ENCODE results near the gene GPR146.
"Not testable (repeated sequence)": the region's sequence is repeated elsewhere in the genome, so short reads cannot be mapped to it uniquely, and the experiment has no call there.

Gene GPR146

DNA sequence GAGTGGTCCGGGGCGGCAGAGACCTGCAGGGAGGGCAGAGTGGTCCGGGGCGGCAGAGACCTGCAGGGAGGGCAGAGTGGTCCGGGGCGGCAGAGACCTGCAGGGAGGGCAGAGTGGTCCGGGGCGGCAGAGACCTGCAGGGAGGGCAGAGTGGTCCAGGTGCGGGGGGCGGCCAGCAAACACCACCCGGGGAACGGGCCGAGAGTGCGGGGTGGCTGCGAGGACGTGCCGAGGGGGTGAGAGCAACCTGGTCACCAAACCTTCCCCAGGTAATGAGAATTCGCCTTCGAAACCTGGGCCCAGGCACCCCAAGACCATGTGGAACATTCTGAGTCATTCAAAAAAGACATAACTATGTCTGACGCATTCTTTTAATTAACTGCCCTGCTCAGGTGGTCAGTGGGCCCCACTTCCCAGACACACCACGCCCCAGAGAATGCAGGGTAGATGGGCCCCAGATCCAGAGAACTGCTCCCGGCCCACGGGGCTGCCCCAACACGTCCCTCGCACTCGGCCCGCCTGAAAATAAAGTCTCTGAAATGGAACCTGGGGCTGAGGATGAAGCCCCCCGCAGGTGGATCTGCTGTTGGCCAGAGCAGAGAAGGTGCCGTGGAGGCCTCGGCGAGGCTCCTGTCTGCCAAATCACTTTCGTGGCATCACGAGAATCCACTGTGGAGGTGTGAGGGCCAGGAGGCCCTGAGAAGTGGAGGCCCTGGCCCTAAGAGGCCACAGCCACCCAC, 12.5 kb upstream of the GPR146 start:
- TF ChIP-seq, protein P1, sequence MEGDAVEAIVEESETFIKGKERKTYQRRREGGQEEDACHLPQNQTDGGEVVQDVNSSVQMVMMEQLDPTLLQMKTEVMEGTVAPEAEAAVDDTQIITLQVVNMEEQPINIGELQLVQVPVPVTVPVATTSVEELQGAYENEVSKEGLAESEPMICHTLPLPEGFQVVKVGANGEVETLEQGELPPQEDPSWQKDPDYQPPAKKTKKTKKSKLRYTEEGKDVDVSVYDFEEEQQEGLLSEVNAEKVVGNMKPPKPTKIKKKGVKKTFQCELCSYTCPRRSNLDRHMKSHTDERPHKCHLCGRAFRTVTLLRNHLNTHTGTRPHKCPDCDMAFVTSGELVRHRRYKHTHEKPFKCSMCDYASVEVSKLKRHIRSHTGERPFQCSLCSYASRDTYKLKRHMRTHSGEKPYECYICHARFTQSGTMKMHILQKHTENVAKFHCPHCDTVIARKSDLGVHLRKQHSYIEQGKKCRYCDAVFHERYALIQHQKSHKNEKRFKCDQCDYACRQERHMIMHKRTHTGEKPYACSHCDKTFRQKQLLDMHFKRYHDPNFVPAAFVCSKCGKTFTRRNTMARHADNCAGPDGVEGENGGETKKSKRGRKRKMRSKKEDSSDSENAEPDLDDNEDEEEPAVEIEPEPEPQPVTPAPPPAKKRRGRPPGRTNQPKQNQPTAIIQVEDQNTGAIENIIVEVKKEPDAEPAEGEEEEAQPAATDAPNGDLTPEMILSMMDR (IDR thresholded peaks at IDR 0.05; ENCODE audit: control insufficient read depth, insufficient read depth, low read depth, low read length, missing control alignments) = no peak
- DNase-seq (ENCODE audit: low read depth) = no peak
- H3K4me3 ChIP-seq (ENCODE audit: control insufficient read depth, low read depth, low read length) = no peak overlapping the region

DNA sequence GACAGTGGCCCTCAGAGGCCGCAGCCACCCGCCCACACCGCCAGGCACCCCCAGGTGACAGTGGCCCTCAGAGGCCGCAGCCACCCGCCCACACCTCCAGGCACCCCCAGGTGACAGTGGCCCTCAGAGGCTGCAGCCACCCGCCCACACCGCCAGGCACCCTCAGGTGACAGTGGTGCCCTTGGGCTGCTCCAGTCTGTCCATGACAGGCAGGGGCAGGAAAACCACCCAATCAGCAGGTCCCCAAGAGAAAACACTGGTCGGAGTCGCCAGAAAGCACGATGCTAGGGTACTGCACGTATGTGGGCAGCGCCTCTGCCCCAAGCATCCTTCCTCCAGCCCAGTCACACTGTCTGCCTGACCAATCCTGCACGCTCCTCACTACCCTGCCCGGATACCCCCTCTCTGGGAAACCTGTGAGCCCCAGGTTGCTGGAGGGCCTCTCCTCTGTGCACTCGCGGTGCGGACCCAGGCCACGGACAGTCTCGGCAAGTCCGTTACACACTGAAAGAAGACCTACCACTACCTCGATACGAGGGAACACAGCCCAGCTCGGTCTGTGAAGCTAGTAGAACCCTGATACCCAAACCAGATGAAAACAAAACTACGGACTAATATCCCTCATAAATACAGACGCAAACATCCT, 11.7 kb upstream of the GPR146 start:
- DNase-seq (ENCODE audit: low read depth) = no peak
- TF ChIP-seq, protein P1 (IDR thresholded peaks at IDR 0.05; ENCODE audit: control insufficient read depth, insufficient read depth, low read depth, low read length, missing control alignments) = no peak
- no peak overlapping the region for H3K4me3 ChIP-seq (ENCODE audit: control insufficient read depth, low read depth, low read length)

DNA sequence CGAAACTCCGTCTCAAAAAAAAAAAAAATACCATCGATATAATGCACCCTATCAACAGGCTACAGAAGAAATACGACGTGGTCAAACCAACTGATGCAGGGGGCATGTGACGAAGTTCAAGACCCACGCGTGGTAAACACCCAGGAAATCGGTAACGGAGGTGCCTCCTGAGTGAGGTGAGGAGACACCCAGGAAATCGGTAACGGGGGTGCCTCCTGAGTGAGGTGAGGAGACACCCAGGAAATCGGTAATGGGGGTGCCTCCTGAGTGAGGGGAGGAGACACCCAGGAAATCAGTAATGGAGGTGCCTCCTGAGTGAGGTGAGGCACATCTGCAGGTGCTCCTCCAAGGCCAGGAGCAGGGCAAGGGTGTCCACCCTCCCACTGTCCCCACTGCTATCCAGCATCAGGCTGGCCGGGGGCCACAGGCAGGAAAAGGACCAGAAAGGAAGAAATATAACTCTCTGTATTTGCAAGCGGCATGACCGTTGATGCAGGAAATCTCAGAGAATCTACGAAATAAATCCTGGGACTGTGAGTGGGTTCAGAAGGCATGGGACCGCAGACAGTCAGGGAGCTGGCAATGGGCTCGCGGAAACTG, 10.7 kb upstream of the GPR146 start:
- no peak overlapping the region for H3K4me3 ChIP-seq (ENCODE audit: control insufficient read depth, low read depth, low read length)
- no peak for DNase-seq (ENCODE audit: low read depth)
- TF ChIP-seq, protein P1 (IDR thresholded peaks at IDR 0.05; ENCODE audit: control insufficient read depth, insufficient read depth, low read depth, low read length, missing control alignments) = no peak

DNA sequence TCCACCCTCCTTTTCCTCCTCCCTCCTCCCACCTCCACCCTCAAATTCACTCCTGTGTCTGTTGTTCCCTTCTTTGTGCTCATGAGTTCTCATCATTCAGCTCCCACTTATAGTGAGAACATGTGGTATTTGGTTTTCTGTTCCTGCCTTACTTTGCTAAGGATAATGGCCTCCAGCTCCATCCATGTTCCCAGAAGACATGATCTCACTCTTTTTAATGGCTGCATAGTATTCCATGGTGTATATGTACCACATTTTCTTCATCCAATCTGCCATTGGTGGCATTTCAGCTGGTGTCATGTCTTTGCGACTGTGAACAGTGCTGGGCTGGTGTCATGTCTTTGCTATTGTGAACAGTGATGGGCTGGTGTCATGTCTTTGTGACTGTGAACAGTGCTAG, 9.6 kb upstream of the GPR146 start:
- DNase-seq (ENCODE audit: low read depth); H3K4me3 ChIP-seq (ENCODE audit: control insufficient read depth, low read depth, low read length): not testable (repeated sequence)

DNA sequence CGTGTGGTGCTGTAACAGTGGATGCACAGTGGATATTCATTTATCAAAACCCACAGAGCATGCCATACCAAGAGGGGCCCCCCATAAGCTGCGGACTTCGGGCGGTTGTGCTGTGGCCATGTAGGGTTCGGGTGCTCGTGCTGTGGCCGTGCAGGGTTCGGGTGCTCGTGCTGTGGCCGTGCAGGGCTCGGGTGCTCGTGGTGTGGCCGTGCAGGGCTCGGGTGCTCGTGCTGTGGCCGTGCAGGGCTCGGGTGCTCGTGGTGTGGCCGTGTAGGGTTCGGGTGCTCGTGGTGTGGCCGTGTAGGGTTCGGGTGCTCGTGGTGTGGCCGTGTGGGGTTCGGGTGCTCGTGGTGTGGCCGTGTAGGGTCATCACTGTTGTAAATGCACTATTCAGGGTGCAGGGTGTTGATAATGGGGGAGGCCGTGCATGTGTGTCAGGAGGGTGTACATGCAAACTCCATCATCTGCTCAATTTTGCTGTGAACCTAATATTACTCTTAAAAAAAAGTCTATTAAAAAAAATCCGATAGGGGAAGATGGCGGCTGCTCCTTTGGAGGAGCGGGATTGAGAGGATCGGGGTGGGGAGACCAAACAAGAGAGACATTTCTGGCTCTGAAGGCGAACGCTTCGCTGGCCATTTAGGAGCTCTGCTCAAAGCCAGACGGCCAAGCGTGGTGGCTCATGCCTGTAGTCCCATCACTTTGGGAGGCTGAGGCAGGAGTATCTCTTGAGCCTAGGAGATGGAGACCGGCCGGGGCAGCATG, 8.0 kb upstream of the GPR146 start:
- not testable (repeated sequence) for DNase-seq (ENCODE audit: low read depth); H3K4me3 ChIP-seq (ENCODE audit: control insufficient read depth, low read depth, low read length)

DNA sequence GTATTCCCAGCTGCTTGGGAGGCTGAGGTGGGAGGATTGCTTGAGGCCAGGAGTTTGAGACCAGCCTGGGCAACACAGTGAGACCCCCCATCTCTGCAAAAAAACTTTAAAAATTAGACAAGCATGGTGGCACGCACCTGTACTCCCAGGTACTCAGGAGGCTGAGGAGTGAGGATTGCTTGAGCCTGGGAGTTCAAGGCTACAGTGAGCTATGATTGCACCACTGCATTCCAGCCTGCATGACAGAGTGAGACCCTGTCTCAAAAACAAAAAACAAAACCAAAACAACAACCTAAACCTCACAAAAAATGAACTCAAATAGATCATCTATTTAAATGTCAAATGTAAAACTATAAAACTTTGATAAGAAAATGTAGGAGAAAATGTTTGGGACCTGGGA, 4.1 kb upstream of the GPR146 start:
- DNase-seq (ENCODE audit: low read depth); H3K4me3 ChIP-seq (ENCODE audit: control insufficient read depth, low read depth, low read length): not testable (repeated sequence)

DNA sequence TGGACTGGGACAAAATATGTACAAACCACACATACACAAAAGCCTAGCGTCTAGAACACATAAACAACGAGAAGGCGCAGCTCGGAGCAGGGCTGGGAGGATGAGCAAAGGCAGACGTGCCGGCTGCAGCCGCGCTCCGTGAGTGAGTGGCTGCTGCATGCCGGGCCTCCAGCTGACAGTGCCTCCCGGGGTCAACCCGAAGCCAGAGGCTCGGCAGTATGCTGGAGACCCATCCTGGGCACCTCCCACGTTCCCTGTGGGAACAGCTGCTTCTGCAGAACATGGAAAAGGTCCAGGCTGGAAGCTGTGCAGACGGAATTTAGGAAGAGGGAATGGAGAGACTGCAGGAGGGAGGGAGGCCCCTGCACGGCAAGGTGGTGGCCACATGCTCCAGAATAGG, 3.6 kb upstream of the GPR146 start:
- H3K4me3 ChIP-seq (ENCODE audit: control insufficient read depth, low read depth, low read length) = no peak overlapping the region
- no peak for DNase-seq (ENCODE audit: low read depth)
- TF ChIP-seq, protein P1 (IDR thresholded peaks at IDR 0.05; ENCODE audit: control insufficient read depth, insufficient read depth, low read depth, low read length, missing control alignments) = no peak

All from AG09309 (cell line).